Lower lobe of right lung (tissue), 2 donors: ENCODE results near the gene NIPAL3. TPM values are rescaled to one million over a fixed set of nuclear protein-coding genes. Genes with fewer than 3 reads are reported as not detected.

Experiments used
- ATAC-seq, 2 donors: fragments of 200-7000 bp; cut with Tn5 transposase; one replicate each; pipeline ENCODE4 v1.9.1; 2020 to 2022; ENCODE audit warnings: mild to moderate bottlenecking in 2 of 2, moderate library complexity in 2 of 2
- DNase-seq: peaks from one replicate; pipeline ENCODE4 v3.0.0-alpha.2; 2020
- H3K27ac ChIP-seq: fragments of 200-600 bp; one replicate; pipeline ENCODE4 v1.8.0; 2022
- H3K27me3 ChIP-seq: fragments of 200-600 bp; one replicate; pipeline ENCODE4 v1.8.0; 2022; ENCODE audit warnings: low read depth
- H3K36me3 ChIP-seq: fragments of 200-600 bp; one replicate; pipeline ENCODE4 v1.8.0; 2022; ENCODE audit warnings: mild to moderate bottlenecking
- H3K4me1 ChIP-seq: fragments of 200-600 bp; one replicate; pipeline ENCODE4 v1.8.0; 2022
- H3K4me3 ChIP-seq: fragments of 200-600 bp; one replicate; pipeline ENCODE4 v1.8.0; 2022; ENCODE audit warnings: mild to moderate bottlenecking
- H3K9me3 ChIP-seq: fragments of 200-600 bp; one replicate; pipeline ENCODE4 v1.8.0; 2022
- intact Hi-C: fragments of 100-400 bp; cut with DNase I; formaldehyde crosslinking; loops from one replicate; pipeline ENCODE4 v1.11.0; 2022
- total RNA-seq: library from RNA; stranded (reverse); fragmentation: NEBNext Ultra II Directional; extraction: Animal tissue kit (Norgen Biotek cat#: 25700); gene quantifications from one replicate; pipeline ENCODE4 v1.2.1, GENCODE V29; 2021
- TF ChIP-seq, protein P1 (sequence below): fragments of 200-600 bp; IDR thresholded peaks from one replicate; pipeline ENCODE4 v1.8.0; 2022; ENCODE audit warnings: antibody characterized with exemption, mild to moderate bottlenecking
- donor health status: DM: no; HTN: yes; CAD: no; lungs with severe emphysema.

The NIPAL3 gene
- total RNA-seq, 1 donor from 2014 or later = 38.0 TPM

DNA sequence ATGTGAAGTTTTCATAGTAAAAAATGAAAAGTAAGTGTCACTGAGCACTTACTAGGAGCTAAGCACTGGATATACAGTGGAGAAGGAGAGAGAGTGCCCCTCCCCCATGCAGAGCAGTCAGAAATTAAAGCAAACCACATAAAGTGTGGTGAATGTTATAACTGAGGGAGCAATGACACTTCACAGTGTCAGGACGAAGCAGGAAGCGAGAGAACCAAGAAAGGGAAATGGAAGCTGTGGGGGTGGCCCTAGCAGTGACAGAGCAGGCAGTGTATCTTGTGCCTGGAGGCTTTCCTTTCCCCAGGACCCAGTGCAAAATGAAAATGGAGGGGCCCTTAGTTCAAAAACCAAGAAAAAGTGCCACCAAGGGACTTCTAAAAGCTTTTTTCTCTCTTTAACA is 65.5 kb downstream of the NIPAL3 start:
- Histone ChIP-seq H3K4me1 (peaks cover 4% of the 10 kb centered on the region), H3K9me3 (no peaks in the 10 kb centered on the region), H3K27me3 (no peaks in the 10 kb centered on the region), H3K4me3 (no peak overlapping the region), H3K27ac (peak overlapping the region; percentile 10), H3K36me3 (no peaks in the 10 kb centered on the region)
- ATAC-seq = peak; percentile 81 to 86
- intact Hi-C loops = no loop called here
- DNase-seq = no peak
- TF ChIP-seq, protein P1, sequence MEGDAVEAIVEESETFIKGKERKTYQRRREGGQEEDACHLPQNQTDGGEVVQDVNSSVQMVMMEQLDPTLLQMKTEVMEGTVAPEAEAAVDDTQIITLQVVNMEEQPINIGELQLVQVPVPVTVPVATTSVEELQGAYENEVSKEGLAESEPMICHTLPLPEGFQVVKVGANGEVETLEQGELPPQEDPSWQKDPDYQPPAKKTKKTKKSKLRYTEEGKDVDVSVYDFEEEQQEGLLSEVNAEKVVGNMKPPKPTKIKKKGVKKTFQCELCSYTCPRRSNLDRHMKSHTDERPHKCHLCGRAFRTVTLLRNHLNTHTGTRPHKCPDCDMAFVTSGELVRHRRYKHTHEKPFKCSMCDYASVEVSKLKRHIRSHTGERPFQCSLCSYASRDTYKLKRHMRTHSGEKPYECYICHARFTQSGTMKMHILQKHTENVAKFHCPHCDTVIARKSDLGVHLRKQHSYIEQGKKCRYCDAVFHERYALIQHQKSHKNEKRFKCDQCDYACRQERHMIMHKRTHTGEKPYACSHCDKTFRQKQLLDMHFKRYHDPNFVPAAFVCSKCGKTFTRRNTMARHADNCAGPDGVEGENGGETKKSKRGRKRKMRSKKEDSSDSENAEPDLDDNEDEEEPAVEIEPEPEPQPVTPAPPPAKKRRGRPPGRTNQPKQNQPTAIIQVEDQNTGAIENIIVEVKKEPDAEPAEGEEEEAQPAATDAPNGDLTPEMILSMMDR = no peak

GRCh38 chr1:24481843-24482610 is 66.4 kb downstream of the NIPAL3 start:
- no peak overlapping the region for H3K4me3 ChIP-seq
- H3K27ac ChIP-seq = peak overlapping the region; percentile 10
- H3K9me3 ChIP-seq = no peaks in the 10 kb centered on the region
- no peaks in the 10 kb centered on the region for H3K27me3 ChIP-seq
- TF ChIP-seq, protein P1 = no peak
- ATAC-seq (peak in 1 of 2 donors; percentile 35), DNase-seq (no peak)
- no peaks in the 10 kb centered on the region for H3K36me3 ChIP-seq
- intact Hi-C loops = no loop called here
- peaks cover 4% of the 10 kb centered on the region for H3K4me1 ChIP-seq

GRCh38 chr1:24483441-24483840 is 67.8 kb downstream of the NIPAL3 start:
- Histone ChIP-seq H3K4me3 (no peak overlapping the region), H3K27ac (no peak overlapping the region), H3K4me1 (peaks cover 4% of the 10 kb centered on the region), H3K27me3 (no peaks in the 10 kb centered on the region), H3K36me3 (no peaks in the 10 kb centered on the region), H3K9me3 (no peaks in the 10 kb centered on the region)
- no peak for DNase-seq
- intact Hi-C loops = no loop called here
- TF ChIP-seq, protein P1 = no peak
- ATAC-seq = no peak

- no peak overlapping the region for H3K4me3 ChIP-seq
- H3K27ac ChIP-seq = no peak overlapping the region
- peaks cover 4% of the 10 kb centered on the region for H3K4me1 ChIP-seq
- intact Hi-C loops = no loop called here
- no peaks in the 10 kb centered on the region for H3K27me3 ChIP-seq
- no peak for DNase-seq
- TF ChIP-seq, protein P1 = no peak
- no peaks in the 10 kb centered on the region for H3K9me3 ChIP-seq
- H3K36me3 ChIP-seq = no peaks in the 10 kb centered on the region
- no peak for ATAC-seq
Measured at GRCh38 chr1:24484199-24484598, 68.6 kb downstream of the NIPAL3 start.

DNA sequence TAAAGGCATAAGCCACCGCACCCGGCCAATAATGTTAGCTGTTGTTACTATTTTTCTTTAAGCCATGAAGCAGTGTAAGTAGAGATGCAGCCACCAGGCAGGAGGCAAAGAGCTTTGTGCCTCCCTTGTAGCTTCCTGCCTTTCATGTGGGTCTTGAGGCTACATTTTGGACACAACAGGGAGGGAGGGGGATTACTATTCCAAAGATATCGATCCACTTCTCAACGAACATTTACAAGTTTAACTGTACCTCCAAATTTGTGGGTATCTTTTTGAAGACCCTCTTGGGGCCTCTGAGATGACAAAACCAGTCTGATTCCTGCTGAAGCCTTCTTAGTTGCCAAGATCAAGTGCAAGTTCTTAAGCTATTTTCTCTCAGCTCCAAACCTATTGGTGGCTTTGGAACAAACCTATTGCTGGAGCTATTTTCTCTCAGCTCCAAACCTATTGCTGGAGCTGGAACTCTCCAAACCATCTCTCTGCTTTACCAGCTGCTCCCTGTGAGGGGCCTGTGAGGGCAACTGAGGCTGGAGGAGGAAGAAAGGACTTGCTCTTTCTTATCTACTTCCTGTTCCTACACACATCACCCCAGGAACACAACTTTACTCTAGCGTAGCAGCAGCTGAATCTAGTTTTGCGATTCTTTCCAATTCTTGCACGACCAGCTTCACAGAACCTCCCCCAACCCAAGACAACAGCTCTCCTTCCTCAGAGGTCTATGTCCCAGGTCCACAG is 70.9 kb downstream of the NIPAL3 start:
- Histone ChIP-seq H3K36me3 (no peaks in the 10 kb centered on the region), H3K4me3 (no peak overlapping the region), H3K27ac (no peak overlapping the region), H3K4me1 (peaks cover under 1% of the 10 kb centered on the region), H3K9me3 (no peaks in the 10 kb centered on the region), H3K27me3 (no peaks in the 10 kb centered on the region)
- DNase-seq (no peak), ATAC-seq (no peak)
- intact Hi-C loops = no loop called here
- TF ChIP-seq, protein P1 = no peak
